ENCODE results near the gene DNAJC5. TPM values are rescaled to one million over a fixed set of nuclear protein-coding genes. Genes with fewer than 3 reads are reported as not detected.

The DNAJC5 gene
- total and polyA plus RNA-seq, 9 of the 15 experiments (the other 6 are each of a cell fraction or from before 2014, with no cell fraction given) = 0.95 to 42.8 (median 23.4) TPM

- intact Hi-C loops (cut with micrococcal nuclease) (loop anchor here (5.0 to 10.0 kb wide), 3 partner anchors 65 to 188 kb away; partner anchors contain the start of genes ABHD16B and TPD52L2), in situ Hi-C loops (cut with MboI) (no loop called here)
- H3K27me3 ChIP-seq (ENCODE audit: control insufficient read depth in 2 of 2, insufficient read depth in 2 of 2, low read length in 2 of 2) = no peaks in the 10 kb centered on the region
- ChIA-PET CTCF (ENCODE audit: low intra/inter-chr PET ratio) (interaction anchor here (0.5 to 2.1 kb wide), 2 partner anchors 430 to 435 kb away, joined by 3 to 25 read pairs; partner anchors contain the start of gene PTK6), POLR2A (no interaction called here)
- no peaks in the 10 kb centered on the region for H3K9me3 ChIP-seq (replicated peaks; ENCODE audit: control insufficient read depth, insufficient read depth, low read depth, low read length)
- H3K9ac ChIP-seq (ENCODE audit: insufficient read depth in 1 of 2, low read depth in 2 of 2, low read length in 2 of 2) = peak overlapping the region in 1 of 2 experiments; percentile 53; a peak in 2 of 4 replicates
- H3K9me1 ChIP-seq (ENCODE audit: control insufficient read depth, insufficient read depth, low read length) = peaks cover 1% of the 10 kb centered on the region
- H3K4me2 ChIP-seq (ENCODE audit: insufficient read depth, low read length) = no peak overlapping the region
- WGBS (ENCODE audit: insufficient coverage, low coverage, missing lambda C conversion rate) = 65% methylated on average over 18 of the region's 18 CpGs
- FAIRE-seq = peak; percentile 75
- H2AFZ ChIP-seq (ENCODE audit: low read depth, low read length) = no peak overlapping the region
- peaks cover 21% of the 10 kb centered on the region; the same call in 1 of the 3 replicates for H3K36me3 ChIP-seq (ENCODE audit: control insufficient read depth, insufficient read depth, low read length)
- peaks cover 20 to 56% of the 10 kb centered on the region in 2 experiments for H3K4me1 ChIP-seq (replicated peaks in 1 of 2; ENCODE audit: control insufficient read depth in 2 of 2, insufficient read depth in 2 of 2, low read length in 2 of 2)
- H4K20me1 ChIP-seq (replicated peaks; ENCODE audit: control insufficient read depth, insufficient read depth, low read length) = no peaks in the 10 kb centered on the region
- TF ChIP-seq POLR2A (conservative IDR thresholded peaks at IDR 0.05) (peak; percentile 51), ZNF232 (CRISPR knock-in tag; IDR thresholded peaks at IDR 0.05) (no peak)
- H3K79me2 ChIP-seq (ENCODE audit: control insufficient read depth, insufficient read depth, low read length) = peaks cover 19% of the 10 kb centered on the region
- DNase-seq (ENCODE audit: extremely low read depth in 1 of 4, low spot score in 3 of 4) = no peak
- no peak for ATAC-seq
- no peak overlapping the region for H3K4me3 ChIP-seq
- no peak overlapping the region for H3K27ac ChIP-seq (ENCODE audit: extremely low read depth, low read depth, low read length)
- no TSS peak for BruUV-seq (replicated peaks)
Measured at GRCh38 chr20:63972312-63973159, 77.6 kb downstream of the DNAJC5 start.

- BruUV-seq (replicated peaks) = no TSS peak
- Histone ChIP-seq H3K9me3 (replicated peaks; ENCODE audit: control insufficient read depth, insufficient read depth, low read depth, low read length) (no peaks in the 10 kb centered on the region), H3K27ac (ENCODE audit: extremely low read depth, low read depth, low read length) (no peak overlapping the region), H3K79me2 (ENCODE audit: control insufficient read depth, insufficient read depth, low read length) (peaks cover 13% of the 10 kb centered on the region), H2AFZ (ENCODE audit: low read depth, low read length) (no peak overlapping the region), H3K4me1 (replicated peaks in 1 of 2; ENCODE audit: control insufficient read depth in 2 of 2, insufficient read depth in 2 of 2, low read length in 2 of 2) (peaks cover 26 to 59% of the 10 kb centered on the region in 2 experiments), H3K27me3 (ENCODE audit: control insufficient read depth in 2 of 2, insufficient read depth in 2 of 2, low read length in 2 of 2) (no peaks in the 10 kb centered on the region), H3K4me3 (no peak overlapping the region), H3K9ac (ENCODE audit: insufficient read depth in 1 of 2, low read depth in 2 of 2, low read length in 2 of 2) (no peak overlapping the region), H3K4me2 (ENCODE audit: insufficient read depth, low read length) (no peak overlapping the region; the same call in 1 of the 2 replicates), H4K20me1 (replicated peaks; ENCODE audit: control insufficient read depth, insufficient read depth, low read length) (no peaks in the 10 kb centered on the region), H3K9me1 (ENCODE audit: control insufficient read depth, insufficient read depth, low read length) (peaks cover 3% of the 10 kb centered on the region), H3K36me3 (ENCODE audit: control insufficient read depth, insufficient read depth, low read length) (peaks cover 16% of the 10 kb centered on the region; the same call in 1 of the 3 replicates)
- no peak for FAIRE-seq
- POLR2A ChIA-PET = no interaction called here
- DNase-seq (ENCODE audit: extremely low read depth in 1 of 4, low spot score in 3 of 4) = no peak
- intact Hi-C loops (cut with micrococcal nuclease) = loop anchor here (5.0 to 10.0 kb wide), 3 partner anchors 66 to 188 kb away; partner anchors contain the start of genes ABHD16B and TPD52L2
- in situ Hi-C loops (cut with MboI) = no loop called here
- CTCF ChIA-PET (ENCODE audit: low intra/inter-chr PET ratio) = interaction anchor here (1.2 to 2.1 kb wide), 3 partner anchors 197 to 435 kb away, joined by 3 to 25 read pairs (median 6); partner anchors contain the start of genes ARFRP1, PTK6 and ZGPAT
- WGBS (ENCODE audit: insufficient coverage, low coverage, missing lambda C conversion rate) = 96% methylated on average over 3 of the region's 3 CpGs
- no peak for ATAC-seq
- TF ChIP-seq ARID3B (CRISPR knock-in tag; IDR thresholded peaks at IDR 0.05; ENCODE audit: borderline replicate concordance) = no peak
- 0 out of 2 replicates have a peak, but pooled peaks have one; percentile 32 for TF ChIP-seq HDGF (IDR thresholded peaks at IDR 0.05)
- peak; percentile 81 for TF ChIP-seq ZNF121 (CRISPR knock-in tag; conservative IDR thresholded peaks at IDR 0.05)
- 0 out of 2 replicates have a peak, but pooled peaks have one; percentile 11 for TF ChIP-seq ELF4 (CRISPR knock-in tag; IDR thresholded peaks at IDR 0.05)
- no peak for TF ChIP-seq BCL6 (CRISPR knock-in tag; IDR thresholded peaks at IDR 0.05)
- no peak for TF ChIP-seq ZBTB12 (CRISPR knock-in tag; IDR thresholded peaks at IDR 0.05)
- no peak for TF ChIP-seq ETV1 (tag; conservative IDR thresholded peaks at IDR 0.05; ENCODE audit: low read depth)
- no peak for TF ChIP-seq HMG20A (CRISPR knock-in tag; conservative IDR thresholded peaks at IDR 0.05)
- peak; percentile 49 for TF ChIP-seq POLR2B (IDR thresholded peaks at IDR 0.05; ENCODE audit: low read depth, partially characterized antibody)
Measured at GRCh38 chr20:63973160-63973479, 78.2 kb downstream of the DNAJC5 start.
